ENCODE results near the gene BAZ2A.

The BAZ2A gene

DNA sequence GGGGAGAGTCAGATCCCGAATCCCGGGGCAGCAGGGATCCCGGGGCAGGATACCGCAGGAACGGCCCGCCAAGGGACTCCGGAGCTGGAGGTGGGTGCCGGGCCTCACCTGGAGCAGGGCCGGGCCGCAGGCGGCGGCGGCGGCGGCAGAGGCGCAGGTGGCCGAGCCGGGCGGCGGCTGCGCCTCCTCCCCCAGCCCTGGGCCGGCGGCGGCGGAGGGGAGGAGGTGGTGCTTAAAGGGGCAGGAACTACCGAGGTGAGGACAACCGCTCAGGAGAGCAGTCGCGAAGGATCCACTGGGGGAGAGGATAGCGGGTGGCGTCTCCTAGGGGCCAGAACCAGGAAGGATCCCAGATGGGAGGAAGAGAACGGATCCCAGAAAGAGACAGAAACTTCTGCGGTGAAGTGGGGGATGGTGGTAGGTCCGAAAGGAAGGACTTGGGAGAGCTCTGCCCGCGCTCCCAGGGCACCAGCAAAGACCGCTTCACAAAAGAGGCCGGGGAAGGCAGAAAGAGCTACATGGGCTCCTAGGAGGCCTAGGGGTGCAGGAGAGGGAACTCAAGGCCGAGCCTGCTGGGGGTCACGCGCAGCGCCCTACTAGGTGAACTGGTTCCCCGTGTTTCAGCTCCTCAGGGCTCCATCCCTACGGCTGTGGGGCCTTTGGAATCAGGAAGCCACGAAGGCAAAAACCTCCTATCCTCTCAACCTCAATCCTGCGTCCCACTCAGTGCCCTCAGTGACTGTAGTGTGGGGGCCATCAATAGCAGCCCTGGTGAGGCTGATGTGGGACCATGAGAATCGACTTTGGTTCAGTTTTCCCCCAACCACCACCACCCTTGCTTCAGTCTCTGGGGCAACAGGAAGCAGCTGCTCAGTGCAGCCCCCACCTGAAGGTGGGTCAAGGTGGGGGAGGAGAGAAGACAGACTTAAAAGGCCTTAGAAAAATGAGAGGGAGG is 5.0 kb upstream of the BAZ2A start:
- peak; percentile 39 for DNase-seq

DNA sequence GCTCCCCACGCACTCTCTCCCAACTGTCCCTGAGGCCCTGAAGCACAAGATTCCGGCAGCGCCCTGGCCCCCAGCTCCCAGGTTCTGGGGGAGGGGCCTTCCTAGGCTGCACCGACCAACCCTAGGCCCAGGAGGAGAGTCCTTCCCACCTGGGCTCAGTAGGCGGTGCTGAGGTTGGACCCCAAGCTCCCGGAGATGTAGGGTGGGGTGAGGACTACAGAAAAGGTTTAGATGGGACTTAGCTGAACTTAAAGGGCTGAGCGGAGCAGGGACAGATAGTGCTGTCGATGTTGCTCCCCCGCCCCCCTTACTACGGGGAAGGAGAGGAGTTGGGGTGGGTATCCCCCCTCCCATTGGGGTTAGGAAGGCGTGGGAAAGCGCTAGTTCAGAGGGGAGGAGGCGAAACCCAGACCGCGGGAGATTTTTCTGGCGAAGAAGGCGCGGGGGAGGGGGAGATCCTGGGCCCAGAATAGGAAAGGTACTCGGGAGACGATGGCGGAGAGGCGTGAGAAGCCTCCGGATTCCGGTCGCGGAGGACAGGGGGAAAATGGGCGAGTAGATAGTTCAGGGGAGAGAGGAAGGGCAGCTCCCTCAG is 4.2 kb upstream of the BAZ2A start:
- peak; percentile 52 for DNase-seq

DNA sequence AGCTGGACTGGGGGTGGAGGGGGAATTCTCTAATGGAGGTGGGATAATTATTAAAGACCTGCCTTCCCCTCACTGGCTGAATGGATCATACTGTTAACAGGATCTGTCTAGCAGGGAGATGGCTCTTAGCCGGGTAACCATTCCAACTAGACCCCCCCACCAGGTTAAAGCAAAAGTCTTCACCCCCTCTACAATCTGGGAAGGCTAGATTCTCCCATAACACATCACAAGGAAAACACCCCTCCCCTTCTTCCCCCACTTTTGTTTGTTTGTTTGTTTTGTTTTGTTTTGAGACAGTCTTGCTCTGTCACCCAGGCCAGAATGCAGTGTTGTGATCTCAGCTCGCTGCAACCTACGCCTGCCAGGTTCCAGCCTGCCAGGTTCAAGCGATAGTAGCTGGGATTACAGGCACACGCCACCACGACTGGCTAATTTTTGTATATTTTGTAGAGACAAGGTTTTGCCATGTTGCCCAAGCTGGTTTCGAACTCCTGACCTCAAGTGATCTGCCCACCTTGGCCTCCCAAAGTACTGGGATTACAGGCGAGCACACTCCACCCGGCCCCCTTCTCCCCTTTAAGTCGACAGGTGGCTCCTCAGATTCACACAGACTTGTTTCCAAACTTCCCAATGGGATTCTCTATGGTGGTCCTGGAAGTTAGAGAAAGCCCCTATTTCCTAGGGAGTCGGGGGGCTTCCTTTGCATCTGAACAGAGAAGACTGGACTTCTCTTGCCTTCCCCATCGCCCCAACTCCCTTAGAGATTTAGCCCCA is 3.5 kb upstream of the BAZ2A start:
- no peak for DNase-seq

DNA sequence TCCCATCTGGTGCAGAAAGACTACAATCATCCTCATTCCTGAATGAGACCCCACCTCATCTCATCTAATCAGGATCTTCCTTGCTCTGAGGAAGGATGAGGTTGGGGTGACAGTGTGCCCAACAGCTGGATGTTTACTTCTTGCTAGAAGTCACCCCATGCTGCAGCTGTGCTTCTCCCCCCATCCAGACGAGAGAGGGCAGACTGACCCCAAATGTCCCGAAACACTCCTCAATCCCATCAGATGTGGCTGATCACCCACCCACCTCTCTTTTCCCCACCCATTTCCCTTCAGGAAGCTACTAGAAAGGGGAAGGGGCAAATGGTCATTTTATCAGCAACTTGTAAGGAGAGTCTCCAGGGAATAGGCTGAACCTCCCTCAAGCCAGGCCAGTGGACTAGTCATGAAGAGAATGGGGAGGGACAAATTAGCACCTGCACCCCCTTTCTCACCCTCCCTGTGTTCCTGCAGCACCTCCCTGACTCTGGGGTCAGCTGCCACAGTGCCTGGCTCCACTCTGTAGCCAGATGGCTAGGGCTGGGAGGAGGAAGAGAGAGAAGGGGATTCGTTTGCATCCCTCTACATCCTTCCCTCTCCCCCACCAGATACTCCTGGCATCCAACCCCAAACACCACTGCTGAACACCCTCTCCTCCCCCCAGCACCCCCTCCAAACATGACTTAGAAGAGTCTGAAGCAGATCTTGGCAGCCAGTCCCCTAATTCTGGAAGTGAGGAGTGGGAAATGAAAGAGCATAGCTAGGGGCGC is 2.8 kb upstream of the BAZ2A start:
- DNase-seq: no peak

DNA sequence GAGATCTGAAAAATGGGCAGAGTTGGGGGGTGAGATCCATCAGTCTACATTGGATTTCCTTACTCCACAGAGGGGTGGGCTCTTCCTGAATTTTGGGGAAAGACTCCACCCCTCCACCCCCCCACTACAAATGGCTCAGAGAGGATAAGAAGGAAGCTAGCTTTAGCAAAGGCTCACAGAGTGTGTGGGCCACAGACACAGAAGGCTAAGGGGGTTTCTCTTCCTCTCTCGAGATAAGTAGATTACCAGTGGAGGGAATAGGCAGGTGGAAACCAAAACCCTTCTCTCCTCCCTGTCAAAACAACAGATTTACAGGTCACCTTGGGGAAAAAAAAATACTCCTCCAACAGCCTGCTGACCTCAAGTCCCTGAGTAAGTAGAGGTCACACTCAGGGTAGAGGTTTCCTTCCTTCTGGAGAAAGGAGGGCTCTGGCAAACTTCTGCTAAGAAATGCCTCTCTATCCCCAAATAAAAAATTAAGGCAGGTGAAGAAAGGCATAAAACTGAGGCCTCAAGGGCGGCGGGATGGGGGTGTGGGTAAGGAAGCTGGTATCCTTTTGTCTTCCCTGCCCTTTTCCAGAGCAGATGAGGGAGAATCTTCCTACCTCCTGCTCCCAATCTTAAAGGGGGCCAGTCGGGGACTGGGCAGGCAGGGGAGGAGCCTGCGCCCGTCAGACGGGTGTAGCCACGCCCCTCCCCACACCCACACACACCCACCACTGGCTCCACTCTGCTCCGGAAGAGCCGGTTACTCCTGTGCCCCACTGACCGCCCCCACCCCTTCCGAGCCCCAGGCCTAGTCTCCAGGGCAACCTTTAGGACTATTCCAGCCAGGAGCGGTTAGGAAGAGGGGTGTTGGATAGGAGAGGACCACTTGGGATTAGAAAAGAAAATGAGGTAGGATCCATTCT is 1.9 kb upstream of the BAZ2A start:
- DNase-seq: no peak

DNA sequence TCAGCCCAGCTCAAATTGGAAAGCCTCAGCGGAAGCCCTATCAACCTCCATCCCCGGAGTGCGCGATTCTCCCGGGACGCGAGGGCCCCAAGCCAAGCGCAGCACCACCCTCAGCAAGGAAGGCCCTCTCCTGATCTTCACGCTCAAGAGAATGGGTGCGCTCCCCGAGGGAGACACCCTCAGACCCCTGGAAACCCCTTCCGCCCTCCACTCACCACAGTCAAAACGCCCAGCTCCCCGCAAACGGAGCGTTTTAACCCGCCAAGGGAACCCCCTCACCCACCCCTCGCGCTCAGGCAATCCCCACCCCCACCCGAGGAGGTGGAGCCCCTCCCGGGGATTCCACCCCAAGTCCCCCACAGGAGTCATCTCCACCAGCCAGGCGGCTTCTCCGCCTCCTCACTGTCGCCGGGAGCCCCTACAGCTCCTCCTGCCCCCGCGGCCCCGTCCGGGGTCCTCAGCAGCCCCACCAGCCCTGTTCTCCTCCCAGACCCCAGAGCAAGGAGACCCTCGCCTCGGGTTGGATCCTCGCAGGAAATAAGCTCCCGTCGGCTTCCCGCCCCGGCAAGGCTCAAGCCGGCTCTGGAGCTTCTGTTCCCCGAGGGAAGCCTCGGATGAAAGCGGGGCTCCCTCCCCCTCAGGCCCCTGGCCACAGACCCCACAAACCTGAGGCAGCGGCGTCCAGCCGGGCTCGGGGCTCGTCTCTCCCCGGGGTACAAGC is 507 bp downstream of the BAZ2A start:
- no peak for DNase-seq

DNA sequence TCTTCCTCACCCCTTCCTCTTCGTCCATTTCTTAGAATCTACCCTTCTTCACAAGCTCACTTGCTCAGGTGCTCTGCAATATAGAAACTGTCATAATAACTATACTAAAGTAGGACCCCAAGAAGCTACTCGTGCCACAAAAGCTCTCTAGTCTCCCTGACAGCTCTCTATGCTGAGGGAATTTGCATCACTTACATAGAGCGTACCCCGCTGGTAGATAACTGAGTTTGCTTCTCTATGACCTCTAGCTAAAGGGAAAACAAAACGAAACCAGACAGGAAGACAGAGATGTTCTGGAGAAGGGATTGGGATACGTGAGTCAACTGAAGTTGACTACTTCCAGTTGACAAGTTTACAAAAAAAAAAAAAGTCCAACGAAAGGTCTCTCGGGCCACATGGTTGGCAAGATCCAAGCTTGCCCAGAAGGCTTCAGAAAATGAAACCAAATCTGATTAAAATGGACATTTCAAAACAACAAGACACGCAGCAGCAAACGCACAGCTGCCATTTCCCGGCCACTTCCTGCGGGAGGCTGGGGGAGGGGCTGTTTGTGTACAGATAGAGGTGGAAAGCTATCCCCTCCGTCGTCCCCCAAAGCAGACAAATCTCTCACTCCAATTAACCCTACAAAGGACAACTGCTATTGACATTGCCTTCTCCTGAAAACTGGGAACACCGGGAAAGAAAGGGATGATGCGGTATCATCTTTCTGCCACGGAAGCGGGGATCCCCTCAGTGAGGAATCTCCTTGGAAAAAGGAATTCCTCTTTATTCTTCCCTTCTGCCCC is 1.3 kb downstream of the BAZ2A start:
- no peak for DNase-seq

DNA sequence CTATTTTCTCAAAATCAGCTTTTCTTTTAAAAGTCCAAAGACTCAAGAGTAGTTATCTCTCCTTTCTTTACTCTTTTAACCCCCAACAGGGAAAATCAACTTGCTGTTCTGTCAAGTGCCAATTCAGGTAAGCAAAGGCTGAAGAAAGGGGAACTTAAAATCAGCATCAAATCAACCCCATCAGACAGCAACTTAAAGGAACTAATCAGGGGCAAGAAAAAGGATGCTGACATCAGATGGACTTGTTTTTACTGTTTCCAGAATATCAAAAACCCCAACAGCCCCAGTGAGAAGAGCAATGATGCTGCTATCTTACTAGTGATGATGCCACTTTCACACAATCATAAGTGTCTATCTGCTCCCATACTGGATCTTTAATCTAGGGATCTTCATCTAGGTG is 3.4 kb downstream of the BAZ2A start:
- no peak for DNase-seq

DNA sequence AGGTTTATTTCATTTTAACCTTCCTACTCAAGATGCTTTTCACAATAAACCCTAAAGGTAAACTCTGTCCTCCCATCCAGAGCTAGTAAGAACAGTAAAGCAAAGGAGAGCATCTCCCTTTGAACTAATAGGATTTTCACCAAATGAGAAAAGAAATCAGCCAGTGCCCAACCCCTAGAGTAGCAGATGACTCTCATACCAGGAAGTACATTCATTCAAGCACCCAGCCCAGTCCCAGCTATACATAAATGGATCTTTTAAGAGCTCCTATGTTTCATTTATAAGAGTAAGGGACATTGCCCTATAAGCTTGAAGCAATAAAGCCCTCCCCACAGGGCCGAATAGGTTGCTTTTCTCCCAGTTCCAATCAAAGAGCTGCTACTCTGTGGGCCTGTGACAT is 7.6 kb downstream of the BAZ2A start:
- DNase-seq: no peak

DNA sequence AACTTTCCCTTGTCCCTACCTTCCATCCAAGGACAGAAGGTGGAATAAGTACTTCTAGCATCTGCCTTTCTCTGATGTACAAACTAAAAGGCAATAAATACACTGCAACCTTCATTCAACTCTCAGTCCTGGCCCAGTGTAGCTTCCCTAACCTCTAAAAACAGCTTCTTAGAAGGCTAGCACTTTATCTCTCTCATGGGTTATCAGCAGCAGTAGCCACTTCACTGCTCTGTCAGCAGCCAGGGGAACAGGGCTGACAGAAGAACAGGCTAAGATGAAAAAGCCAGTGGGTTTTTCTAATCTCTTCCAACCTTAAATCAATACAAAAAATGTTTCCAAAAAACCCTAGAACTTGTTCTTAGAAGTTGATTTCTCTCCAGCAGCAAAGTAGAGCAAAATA is 13.2 kb downstream of the BAZ2A start:
- no peak for DNase-seq

DNA sequence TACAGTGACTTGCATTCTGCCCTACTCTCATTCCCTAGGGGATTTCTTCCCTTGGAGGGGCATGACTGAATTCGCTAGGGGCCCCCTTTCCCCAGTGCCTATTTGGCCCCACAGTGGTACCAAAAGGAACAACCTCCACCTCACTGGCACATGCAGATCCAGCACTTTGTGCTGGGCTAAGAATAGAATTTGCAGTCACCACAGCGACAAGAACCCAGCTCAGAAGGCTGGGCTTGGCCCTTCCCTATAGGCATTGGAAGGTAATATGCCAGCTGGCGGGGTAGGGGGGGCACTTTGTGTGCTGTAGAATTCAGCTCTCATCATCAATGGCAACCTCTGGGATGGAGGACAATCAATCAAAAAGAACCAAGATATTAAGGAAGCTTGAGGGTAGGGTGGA is 13.9 kb downstream of the BAZ2A start:
- no peak for DNase-seq

DNA sequence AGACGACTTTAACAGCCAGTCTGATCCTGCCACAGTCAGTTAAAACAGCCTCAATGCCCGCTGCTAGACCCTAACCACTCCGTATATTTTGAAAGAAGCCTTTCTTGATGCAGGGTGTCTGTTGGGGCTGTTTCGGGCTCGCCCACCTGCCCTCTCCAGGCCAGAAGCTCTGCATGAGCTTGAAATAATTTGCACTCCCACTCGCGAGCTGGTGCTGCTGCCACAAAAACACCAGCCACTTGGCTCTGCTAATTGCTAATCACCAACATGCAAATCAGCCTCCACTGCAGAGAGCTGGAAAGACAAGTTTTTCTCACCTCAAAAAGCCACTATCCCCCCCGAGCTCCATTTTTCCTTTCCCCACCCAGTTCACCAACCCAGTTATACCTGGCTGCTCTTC is 15.5 kb downstream of the BAZ2A start:
- DNase-seq: no peak

DNA sequence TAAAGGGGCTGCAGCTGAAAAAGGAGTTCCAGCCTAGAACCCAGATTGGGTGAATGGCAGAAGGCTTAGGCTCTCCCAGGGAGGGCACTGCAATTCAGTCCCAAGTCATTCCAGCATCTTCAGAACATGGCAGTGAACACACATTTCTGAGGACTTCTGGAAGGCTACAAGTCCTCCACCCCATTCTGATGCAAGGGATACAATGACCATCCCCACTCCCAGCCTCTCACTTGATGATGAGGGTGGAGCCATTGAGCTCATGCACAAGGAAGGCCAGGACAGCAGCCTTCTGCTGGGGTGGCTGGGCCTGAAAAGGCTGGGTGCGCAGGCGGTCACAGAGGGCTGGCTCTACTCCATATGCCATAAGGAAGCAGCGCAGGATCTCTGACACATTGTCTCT is 25.8 kb downstream of the BAZ2A start:
- no peak for DNase-seq

DNA sequence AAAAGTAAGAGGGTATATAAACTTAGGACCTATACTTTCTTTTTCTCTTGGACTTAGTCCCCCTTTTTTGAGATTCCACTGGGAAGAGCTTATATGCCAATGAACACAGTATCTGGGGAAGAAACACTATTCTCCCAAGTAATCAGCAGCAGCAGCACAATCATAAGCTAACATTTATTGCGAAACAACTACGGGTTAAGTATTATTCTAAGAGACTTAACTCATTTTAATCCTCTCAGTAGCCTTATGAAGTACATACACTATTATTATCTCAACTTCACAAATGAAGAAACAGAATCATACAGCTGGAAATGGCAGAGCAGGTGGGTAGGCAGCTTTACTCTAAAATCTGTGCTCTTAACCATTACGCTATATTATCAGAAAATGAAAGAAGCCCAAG is 27.9 kb downstream of the BAZ2A start:
- no peak for DNase-seq

DNA sequence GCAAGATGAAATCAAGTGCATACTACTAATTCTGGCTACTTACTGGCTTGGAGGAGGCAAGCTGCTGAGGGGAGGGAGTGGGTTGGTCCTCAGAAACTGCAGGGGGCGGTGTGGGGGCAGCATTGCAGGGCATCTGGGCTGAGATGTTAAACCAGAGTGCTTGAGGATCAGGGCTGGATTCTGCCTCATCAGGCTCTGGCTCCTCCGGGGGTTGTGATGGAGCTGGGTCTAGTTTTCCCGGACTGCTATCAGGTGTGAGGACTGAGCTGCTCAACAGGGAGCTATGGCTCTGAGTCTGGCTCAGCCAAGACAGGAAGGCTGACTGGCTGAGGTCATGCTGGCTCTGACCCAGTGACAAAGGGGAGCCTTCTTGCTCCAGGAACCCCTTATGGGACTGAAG is 28.6 kb downstream of the BAZ2A start:
- DNase-seq: no peak

DNA sequence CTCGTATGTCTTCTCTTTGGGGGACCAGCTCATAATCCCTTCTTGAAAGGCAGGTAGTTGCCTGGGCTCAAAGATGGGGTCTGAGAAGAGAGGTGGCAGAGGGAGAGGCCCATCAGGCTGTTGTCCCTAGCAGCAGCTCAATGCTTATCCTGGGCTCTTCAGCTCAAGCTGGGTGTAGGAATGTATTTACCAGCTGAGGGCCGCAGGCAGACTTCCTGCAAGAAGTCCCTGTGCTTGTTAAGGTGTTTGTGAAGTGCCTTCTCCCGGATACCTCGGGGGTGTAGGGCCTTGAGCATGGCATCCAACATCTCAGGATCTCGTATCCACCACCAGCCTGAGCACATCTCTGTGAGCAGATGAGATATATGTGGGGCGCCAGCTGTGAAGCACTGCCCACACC is 29.4 kb downstream of the BAZ2A start:
- no peak for DNase-seq

DNA sequence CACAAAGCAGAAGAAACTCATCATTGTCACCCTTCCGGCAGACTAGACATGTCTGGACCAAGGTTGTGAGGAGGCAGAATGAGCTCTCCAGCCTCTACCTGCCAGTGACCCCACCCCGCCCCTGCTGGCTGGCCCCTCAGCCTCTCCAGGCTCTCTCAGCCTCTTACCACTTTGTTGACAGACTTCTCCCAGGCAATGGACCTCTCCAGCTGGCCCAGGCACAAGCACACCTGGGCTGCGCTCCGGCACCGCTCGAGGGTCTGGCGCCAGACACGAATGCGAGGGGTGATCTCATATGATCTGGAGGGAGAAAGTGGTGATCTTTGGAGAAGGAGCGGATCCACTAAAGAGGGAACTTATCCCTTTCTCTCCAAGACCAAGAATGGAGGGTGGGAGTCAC is 30.3 kb downstream of the BAZ2A start:
- no peak for DNase-seq

DNA sequence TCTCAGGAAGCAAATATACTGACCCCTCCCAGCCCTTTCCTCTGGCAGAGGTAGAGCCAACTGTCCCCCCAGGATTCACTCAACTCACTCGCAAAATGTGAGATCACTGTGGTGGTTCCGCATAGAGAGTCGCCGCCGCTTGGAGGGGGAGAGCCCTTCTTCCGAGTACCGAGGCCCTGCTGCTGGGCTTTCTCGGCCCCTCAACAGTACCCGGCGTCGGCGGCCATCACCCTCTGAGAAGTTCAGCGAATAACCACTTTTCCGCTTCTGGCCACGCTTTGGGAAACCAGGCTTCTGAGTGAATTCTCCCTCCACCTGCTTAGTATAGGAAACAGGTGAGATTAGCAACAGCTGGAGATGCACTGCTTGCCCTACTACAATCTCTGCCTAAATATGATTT is 31.1 kb downstream of the BAZ2A start:
- DNase-seq: no peak

DNA sequence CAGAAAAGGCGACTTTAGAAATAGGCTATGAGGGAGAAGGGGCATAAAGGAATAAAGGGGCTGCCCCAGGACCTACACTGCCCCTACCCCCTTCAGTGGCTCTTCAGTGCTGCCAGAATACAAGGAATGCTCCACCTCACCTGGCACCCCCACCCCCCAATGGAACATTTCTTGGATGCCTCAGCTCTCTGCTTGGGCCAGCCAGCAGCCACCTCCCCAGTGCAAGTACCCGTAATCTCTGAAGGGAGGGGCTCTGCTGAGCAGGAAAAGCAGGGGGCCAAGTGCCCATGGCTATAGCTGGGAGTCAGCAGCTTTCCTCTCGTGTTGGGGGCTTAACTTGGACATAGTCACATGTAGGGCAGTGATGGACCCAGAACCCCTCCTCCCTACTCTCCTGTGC is 33.3 kb downstream of the BAZ2A start:
- DNase-seq: no peak

DNA sequence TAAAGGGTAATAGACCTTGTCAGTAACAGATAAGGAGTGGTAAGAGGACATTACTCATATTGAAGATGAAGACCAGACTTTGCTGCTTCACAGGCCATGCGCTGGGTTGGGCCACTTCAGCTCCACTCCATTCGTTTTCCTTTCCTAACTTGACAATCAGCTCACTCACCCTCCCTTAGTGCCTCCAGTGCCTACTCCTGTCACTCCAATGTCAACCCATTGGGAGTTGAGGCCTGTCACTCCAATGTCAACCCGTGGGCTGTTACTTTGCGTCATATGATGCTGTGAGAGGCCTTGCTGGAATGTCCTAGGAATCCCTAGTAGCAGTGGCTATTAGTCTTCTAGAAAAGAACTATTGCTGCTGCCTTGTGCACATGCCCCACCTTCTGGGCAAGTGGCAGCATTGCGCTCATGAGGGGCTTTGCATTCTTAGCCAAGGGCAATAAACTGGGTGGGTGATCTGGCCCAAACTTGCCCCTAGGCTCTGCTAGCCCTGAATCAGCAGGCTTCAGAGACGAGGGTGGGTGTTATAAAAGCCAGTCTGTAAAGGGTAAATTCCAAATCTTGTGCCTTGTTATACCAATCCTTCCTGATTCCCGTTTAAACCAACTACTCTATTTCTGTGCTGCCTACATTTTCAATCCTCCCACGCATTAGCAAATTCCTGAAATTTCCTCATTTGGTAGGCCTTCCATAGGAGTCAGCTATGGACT is 36.1 kb downstream of the BAZ2A start:
- DNase-seq: peak; percentile 20

All from NCI-H1105 (cell line).